GM23338 (cell line): ENCODE data around the gene SOX9.

ENCODE experiments used
- CTCF ChIP-seq, 2 experiments: fragments of 200-600 bp in 1 of 2; sonication (generic) in 1 of 2; conservative IDR thresholded peaks; 2 replicates each; pipeline versions ENCODE4 v1.5.1 to v1.6.1; 2016 to 2017; ENCODE audit warnings: antibody characterized with exemption in 2 of 2, low read depth in 2 of 2, mild to moderate bottlenecking in 2 of 2, moderate library complexity in 1 of 2
- ETS1 ChIP-seq: IDR thresholded peaks from 2 replicates; pipeline ENCODE4 v1.6.1; 2016; ENCODE audit warnings: antibody characterized with exemption
- NANOG ChIP-seq: IDR thresholded peaks from 2 replicates; pipeline ENCODE4 v1.6.1; 2016; ENCODE audit warnings: antibody characterized with exemption, borderline replicate concordance

- TF ChIP-seq NANOG = no peak
- TF ChIP-seq ETS1 = no peak
- TF ChIP-seq CTCF (conservative IDR thresholded peaks at IDR 0.05; ENCODE audit: low read depth in 2 of 2) = no peak
These were observed 10.4 kb upstream of the SOX9 start for GRCh38 chr17:72110231-72110941.
